GM19351 (cell line): ENCODE measurements around the gene CMC2.

Source experiments
- ATAC-seq: cut with Tn5 transposase; IDR thresholded peaks from one replicate; pipeline ENCODE4 v1.9.1; 2021; ENCODE audit warnings: mild to moderate bottlenecking, moderate library complexity; ENCODE audit not compliant: unreplicated experiment

CMC2 gene

DNA sequence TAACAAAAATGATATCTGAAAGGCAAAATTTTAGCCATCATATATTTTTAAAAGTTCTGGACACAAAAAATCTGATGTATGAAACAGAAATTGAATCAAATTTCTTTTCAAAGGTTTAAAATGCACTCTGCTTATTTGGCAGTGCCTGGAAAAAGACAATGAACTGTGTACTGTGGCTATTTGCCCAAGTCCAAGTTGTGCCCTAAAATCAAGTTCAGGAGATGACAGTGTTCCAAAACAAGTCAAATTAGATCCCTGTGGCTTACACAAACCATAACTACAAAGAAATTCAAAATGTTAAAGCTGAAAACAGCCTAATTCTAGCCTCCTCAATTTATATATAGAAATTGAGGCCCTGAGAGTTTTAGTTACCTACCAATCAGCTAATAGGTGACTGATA, 25.6 kb downstream of the CMC2 start:
- ATAC-seq, result no peak

DNA sequence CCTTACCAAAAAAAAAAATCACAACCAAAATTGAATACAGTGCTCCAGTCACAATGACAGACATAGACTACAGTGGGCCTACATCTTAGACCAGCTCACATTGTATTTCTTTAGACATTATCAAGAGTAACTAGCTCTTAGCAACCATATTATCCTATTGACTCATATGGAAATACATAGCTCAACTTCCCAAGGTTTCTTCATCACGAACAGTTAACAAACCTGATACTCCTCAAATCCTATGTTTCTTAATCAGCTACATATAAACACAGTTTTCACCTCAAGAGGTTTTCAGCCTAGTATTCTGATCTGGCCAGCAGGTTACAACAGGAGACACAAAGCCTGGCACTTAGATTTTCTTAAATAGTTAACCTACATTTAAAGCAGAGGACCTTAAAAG, 29.7 kb downstream of the CMC2 start:
- no peak for ATAC-seq

DNA sequence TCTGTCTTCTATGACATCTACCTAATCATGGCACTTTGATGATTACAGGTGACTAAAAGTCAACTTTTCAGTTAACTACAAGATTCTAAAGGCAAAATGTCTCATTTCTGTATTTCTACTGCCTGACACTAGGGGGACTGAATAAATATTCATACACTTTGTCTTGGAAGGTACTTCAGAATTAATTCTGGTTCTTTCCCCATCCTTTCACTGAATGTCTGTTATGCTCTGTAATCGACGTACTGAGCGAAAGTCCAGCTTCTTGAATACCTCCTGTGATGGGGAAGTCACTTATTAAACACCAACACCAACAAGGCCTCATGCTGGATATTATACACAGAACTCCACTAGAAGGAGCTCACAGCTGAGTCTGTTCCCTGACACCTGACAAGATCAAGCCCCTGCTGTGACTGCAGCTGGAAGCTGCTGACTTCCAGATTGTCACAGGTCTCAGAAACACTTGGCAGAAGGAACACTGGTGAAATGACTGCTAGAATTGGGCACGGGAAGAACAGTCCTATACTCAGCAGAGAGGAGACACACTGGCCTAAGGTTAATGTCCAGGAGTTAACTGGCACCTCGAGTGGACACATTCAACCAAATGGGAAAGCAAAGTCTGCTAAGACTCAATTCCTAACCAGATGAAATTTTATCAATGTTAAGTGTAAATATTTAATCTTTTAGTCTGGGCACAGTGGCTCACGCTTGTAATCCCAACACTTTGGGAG, 31.9 kb downstream of the CMC2 start:
- no peak for ATAC-seq

DNA sequence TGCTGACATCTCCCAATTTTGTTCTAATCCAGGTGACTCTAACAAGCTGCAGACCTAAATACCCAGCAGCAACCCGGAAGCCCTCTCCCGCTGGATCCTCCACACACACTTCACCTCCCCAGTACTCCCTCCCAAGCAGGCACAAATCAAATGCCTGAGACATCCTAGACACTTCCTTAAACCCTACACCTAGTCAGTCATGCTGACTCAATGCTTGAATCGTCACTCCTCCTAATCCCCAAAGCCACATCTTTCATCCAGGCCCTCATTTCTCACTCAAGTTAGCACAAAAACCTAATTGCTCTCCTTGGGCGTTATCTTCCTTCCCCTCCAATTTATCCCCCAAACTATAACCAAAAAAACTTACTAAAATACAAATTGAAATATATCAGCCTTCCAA, 32.7 kb downstream of the CMC2 start:
- ATAC-seq, result no peak

DNA sequence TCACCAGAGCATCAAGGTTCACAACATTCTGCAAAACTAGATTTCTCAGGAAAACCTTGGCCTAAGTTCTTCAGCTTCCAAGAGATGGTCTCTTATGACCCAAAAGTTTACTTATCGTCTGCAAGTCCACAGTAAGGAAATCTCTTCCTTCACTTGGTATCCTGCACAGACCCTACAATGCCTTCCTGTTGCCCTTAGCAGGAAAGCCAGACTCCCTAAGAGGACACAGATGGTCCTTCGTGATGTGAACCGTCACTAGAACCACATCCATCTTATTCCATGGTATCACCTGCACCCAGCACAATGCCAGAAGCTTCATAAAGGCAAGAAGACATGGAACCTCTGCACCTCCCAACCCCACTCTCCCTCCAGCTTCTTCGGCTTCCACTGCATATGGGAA, 34.1 kb downstream of the CMC2 start:
- no peak for ATAC-seq

DNA sequence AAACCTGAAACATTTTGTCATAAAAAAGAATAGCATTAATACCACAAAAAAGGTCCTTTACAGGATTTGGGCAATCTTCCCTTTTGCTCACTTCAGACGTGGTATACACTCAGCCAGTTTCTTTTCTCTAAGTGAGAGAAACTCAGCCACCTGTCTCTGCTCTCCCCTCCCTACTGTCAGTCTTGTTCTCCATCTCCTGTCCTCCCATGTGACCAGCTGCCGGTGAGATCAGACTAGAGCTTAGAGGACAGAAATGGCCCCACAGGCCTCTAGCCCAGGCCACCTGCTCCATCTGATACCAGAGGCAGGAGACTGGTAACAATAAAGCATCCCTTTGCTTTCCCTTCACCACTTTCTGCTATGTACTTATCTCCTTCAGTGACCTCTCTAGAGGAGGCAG, 34.9 kb downstream of the CMC2 start:
- peak; percentile 81 for ATAC-seq

DNA sequence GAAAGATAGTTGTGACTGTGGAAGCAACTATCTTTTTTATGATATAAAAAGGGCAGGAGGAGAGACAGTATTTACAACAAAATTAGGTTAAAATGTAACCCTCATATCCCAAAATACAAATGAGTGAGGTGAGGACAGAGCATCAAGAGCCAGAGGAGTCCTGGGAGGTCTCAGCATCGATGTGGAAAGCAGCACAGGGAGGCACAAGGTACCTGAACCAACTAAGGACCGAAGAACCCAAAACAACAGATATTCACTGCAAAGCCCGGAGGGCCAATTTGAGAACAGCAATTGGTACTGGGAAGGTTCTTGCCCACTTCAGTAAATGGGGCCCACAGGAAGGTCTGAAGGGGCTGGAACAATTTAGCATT, 37.6 kb downstream of the CMC2 start:
- ATAC-seq, result no peak

DNA sequence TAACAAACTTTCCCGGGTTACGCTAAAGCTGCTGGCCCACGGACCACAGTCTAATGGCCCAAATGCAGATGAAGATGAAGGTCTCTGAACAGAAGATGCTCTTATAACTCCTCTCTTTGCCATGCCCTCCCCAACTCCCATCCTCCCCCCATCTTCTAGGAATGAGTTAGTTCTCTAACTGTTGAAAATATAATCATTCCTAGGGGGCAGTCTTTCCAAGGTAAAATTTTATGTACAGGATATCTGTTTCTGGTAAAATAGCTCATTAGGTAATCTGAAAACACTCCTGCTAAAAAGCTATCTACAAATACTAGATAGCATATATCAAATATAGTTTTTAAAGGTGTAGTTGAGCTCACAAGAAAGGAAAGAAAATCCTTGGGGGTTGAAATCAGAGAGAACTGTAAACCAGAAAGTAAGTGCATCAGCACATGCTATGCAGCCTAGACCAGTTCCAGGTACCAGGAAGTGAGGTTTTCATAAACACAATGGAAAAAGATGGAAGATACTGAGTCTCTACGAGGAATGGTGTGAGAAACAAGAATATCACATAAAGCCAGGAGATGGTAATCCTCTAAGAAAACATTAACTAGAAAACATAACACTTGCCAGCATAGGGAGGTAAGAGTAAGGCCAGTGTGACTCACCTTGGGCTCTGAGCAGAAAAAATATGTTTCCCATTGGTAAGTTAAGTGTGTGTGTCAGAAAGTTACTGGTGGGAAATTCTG, 38.1 kb downstream of the CMC2 start:
- ATAC-seq, result no peak

DNA sequence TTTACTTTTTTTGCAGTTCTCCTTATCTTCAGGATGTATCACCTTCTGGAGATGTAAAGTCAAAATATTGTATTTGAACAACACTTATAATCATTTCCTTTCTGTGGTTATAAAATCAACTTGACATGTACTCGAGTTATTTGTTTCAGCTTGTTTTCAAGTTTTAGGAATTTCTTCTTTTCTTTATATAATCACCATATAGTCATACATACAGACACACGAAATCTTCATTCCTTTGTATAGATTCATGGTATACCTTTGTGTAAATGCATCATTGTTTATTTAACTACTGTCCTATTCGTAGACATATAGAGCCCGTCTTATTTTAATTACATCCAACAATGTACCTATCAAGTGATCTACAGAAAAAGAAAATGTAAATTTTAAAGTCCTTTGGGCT, 40.1 kb downstream of the CMC2 start:
- no peak for ATAC-seq

DNA sequence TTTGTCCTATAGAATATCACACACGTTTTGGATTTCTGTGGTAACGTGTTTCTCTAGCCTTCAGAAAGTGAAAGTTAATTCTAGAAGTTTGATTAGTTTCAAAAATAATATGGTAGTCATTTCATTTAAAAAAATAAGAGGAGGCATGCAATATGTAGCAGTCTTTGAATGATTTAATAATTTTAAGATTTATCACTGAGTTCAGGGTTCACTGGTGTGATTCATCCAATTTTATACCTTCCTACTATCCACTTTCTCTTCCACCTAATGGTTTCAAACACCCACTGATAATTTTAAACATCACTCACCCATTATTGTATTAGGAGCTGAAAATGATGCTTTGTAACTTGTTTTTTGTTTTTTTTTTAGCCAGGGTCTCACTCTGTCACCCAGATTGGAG, 42.3 kb downstream of the CMC2 start:
- ATAC-seq, result no peak

DNA sequence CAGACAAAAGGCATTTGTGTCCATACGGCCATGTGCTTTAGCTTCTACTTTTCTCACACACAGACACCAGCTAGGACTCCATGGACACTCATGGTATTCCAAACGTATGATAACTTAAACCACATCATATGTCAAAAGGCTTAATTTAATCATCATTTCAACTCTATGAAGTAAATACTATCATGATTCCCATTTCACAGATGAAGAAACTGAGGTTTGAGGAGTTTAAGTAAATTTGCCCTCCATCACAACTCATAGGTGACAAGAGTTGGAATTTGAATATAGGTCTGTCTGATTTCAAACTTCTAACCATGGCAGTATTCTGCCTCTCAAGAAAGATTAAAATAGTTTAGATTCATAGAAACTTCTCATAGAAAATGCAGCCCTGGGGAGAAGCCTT, 43.8 kb downstream of the CMC2 start:
- ATAC-seq, result no peak

DNA sequence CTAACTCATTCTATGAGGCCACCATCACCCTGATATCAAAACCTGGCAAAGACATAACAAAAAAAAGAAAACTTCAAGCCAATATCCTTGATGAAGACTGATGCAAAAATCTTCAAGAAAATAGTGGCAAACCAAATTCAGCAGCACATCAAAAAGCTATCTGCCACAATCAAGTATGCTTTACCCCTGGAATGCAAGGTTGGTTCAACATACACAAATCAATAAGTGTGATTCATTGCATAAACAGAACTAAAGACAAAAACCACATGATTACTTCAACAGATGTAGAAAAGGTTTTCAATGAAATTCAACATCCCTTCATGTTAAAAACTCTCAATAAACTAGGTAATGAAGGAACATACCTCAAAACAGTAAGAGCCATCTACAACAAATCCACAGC, 48.4 kb downstream of the CMC2 start:
- ATAC-seq, result no peak

DNA sequence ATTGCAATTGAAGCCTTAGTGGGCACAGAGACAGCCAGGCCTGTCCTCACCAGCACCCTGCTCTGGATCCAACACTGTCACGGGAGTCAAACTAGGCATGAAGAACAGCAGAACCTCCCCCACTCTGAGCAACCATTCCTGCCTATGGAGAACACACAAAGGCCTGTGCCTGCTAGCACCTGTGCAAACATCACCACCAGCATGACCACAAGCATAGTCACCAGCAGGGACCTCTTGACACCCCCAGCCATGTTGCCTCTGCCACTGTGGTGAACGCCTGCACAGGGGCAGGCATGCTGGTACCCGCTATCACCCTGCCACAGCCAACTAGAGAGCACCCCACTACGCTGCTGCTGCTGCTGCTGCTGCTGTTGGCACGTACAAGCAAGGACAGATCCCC, 51.7 kb downstream of the CMC2 start:
- ATAC-seq, result no peak

DNA sequence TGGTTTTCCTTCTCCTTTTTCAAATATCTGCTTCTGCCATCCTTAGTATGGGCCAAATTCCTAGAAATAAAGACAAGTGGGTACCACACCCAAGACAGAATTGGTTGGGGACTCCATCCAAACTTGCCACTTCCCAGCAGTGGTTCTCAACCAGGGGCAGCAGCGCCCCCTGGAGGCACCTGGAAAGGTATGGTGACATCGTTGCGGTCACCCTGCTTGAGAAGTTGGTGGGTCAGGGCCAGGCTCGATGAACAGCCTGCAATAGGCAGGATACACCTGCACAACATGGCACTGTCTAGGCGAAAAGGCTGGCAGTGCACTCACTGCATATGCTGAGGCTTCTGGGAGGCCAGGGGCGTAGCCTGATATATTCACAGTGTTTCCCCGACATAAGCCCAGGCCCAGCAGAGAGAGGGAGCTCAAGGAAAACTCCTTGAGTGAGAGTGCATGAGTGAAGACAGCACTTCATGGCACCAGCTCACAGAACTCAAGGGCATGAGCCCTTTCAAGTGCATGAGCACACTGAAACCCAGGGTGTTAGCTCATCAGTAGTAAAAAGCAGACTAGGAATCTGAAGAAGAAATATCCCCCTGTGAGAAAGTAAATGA, 57.7 kb downstream of the CMC2 start:
- ATAC-seq, result no peak

DNA sequence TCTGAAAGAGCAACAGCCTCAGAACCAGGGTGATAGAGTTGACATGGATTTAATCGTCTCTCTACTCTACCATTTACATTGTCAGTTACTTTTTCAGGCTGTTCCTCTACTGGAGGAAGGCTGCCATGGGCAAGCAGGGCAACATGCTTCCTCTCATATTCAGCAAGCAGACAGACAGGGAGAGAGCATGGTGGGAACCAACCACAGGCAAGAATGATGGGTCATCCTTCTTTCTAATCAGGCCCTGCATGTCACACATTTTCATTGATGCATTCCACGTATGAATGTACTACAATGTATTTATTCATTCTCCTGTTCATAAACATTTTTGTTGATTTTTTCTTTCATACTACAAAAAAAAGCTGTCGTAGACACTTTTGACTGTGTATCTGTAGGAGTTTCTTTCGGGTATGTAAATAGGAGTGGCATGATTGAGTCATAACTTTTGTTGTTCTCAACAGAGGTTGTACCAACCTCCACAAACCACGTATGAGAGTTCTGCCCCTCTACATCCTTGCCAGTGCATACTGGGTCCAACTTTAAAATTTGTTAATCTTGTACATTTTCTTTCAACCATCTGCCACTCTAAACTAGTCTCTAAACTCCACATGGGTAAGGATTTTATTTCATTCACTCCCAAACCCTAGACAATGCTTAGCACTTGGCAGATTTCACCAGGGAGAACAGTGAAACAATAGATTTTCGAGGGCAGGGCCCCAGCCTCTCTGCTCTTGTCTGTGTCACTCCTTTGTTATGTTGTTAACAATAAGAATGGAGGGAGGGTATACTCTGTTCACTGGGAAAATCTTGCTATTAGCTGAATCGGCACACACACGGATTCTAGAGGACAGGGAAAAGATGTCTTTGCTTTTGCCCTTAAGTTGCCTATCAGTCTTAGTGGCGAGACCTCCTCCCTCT, 58.7 kb downstream of the CMC2 start:
- no peak for ATAC-seq

DNA sequence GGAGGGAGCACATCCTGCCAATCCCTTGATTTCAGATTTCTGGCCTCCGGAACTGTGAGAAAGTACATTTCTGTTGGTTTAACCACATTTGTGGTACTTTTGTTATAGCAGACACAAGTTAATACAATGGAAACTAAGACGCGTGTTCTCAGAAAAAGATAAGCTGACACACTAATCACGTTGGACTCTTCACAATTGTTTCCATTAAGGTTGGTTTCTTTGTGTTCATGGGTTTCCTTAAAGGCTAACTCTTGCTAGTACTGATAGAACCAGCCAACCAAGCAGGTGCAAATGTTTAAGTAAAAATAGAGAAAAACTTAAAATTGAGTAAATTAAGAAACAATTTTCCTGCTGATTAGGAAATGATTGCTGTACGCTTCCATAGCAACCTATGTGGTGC, 59.4 kb downstream of the CMC2 start:
- ATAC-seq, result no peak

DNA sequence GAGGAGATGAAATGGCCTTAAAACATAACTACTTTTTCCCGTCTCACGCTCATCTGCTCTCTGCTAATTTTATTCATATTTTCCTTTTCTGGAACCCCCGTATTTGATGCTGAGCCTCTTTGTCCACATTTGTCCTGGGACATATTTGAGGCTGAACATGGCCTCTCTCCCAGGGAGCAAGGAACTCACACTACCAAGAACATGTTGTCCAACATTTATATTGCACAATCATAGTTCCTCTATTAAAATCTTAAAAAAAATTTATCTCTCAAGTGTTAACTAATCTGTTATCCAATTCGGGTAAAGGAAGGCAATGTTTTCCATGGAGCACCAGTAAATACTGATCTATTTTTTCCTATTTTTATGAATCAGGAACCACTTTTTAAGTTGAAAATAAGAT, 60.2 kb downstream of the CMC2 start:
- ATAC-seq, result no peak

DNA sequence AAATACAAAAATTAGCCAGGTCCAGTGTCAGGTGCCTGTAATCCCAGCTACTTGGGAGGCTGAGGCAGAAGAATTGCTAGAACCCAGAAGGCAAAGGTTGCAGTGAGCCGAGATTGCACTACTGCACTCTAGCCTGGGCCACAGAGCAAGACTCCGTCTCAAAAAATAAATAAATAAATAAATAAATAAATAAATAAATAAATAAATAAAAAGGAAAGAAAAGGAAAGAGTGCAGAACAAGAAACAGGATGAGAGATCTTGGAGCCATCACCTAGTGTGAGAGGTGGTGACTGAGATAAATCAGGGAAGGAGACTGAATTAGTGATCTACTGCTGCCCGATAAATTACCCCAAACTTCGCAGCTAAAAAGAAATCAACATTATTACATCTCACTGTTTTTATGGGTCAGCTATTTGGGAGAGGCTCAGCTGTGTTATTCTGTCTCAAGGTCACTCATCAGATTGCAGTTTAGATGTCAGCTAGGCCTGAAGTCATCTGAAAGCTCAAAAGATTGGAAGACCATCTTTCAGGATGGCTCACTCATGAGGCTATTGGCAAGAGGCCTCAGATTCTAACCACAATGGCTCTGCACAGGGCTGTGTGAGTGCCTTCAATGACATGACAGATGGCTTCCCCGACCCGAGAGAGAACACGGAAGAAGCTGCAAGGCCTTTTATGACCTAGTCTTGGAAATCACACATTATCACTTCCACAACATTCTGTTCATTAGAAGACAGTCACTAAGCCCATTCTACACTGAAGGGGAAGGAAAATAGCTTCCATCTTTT, 66.4 kb downstream of the CMC2 start:
- ATAC-seq, result no peak

DNA sequence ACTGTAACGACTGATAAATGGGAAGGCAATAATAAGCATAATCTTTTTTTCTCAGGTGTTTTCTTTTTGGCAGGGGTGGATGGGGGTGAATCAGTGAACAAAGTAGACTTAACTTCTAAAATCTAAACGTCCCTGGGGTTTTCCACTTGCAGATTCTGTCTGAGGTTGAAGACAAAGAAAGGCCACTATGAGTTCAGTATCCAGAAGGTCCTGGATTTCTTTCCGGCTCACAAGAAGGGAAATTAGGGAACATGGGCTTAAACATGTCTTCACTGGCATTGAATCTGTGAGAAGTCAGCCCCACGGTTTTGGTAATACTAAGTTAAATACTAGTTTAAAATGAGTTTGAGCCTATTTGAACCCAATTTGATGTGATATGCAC, 67.8 kb downstream of the CMC2 start:
- ATAC-seq, result no peak

DNA sequence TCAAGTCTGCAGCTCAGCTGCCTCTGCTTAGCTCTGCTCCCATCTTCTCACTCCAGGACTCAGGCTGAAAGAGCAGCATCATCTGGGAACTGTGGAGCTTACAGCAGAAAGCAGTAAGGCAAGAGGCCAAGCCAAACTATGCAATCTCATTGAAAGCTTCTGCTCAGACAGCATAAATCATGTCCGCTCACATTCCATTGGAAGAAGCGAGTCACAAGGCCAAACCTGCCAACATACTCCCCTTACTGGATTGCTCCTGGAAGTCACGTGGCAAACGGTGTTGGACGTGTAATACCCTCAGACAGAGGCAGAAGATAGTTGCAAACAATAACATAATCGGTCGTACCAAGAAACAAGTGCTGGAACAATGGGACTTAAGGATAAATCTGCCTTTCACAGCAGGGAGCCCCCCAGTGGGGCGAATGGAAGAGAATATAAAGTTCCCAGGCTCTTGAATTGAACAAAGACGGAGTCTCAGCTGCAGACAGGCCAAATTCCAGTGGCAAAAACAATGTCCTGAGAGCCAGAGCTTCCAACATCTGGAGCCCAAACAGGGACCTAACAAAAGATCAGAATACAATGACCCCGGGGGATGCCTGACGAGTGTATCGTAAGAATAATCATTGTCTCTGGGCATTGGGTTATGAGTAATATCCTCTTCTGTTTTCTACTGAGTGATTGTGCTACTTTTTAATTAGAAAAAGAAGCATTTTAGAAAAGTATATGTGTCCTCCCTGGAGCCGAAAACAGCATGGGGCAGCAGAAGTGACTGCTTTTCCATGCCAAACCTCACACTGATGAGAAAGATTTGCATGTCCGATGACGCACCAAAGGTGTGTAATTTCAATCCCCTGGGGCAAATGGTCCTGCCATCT, 68.4 kb downstream of the CMC2 start:
- no peak for ATAC-seq
